Colonic mucosa (tissue), 4 donors: ENCODE measurements around the gene STX16. TPM values are rescaled to one million over a fixed set of nuclear protein-coding genes. Genes with fewer than 3 reads are reported as not detected.

ENCODE experiments used
- DNase-seq: peaks from one replicate; pipeline ENCODE4 v3.0.0-alpha.2; 2020
- H3K27ac ChIP-seq: fragments of 200-600 bp; one replicate; pipeline ENCODE4 v1.8.0; 2021
- H3K27me3 ChIP-seq: fragments of 200-600 bp; one replicate; pipeline ENCODE4 v1.8.0; 2021
- H3K36me3 ChIP-seq: fragments of 200-600 bp; one replicate; pipeline ENCODE4 v1.8.0; 2021
- H3K4me1 ChIP-seq: fragments of 200-600 bp; one replicate; pipeline ENCODE4 v1.8.0; 2021; ENCODE audit warnings: mild to moderate bottlenecking
- H3K4me3 ChIP-seq: fragments of 200-600 bp; one replicate; pipeline ENCODE4 v1.8.0; 2021
- H3K9ac ChIP-seq, 2 donors: one replicate each; pipeline ENCODE4 v1.7.0; 2013; ENCODE audit warnings: control low read depth in 2 of 2, low read depth in 2 of 2, low read length in 2 of 2
- H3K9me3 ChIP-seq: fragments of 200-600 bp; one replicate; pipeline ENCODE4 v1.8.0; 2021
- CTCF ChIP-seq: fragments of 200-600 bp; IDR thresholded peaks from one replicate; pipeline ENCODE4 v1.8.0; 2022; ENCODE audit warnings: antibody characterized with exemption, mild to moderate bottlenecking
- intact Hi-C: fragments of 100-400 bp; cut with DNase I; formaldehyde crosslinking; loops from one replicate; pipeline ENCODE4 v1.14.1; 2022
- total RNA-seq, 2 donors: library from RNA; stranded (reverse); fragmentation: NEBNext Ultra II Directional in 1 of 2; extraction: Animal tissue kit (Norgen Biotek cat#: 25700) in 1 of 2; gene quantifications; one replicate each; pipeline ENCODE4 v1.2.1, GENCODE V29; 2021
- donor health status: healthy.
- donor health status: DM: no; HTN: no; CAD: no.
- donor health status: DM: no; HTN: no; CAD: no.

Gene STX16
- total RNA-seq, 2 donors from 2014 or later = 36.3 to 38.3 TPM

GRCh38 chr20:58702161-58702510 is 51.1 kb downstream of the STX16 start:
- no peaks in the 10 kb centered on the region for H3K36me3 ChIP-seq
- H3K9ac ChIP-seq = no peak overlapping the region
- DNase-seq = no peak
- H3K27me3 ChIP-seq = no peaks in the 10 kb centered on the region
- H3K4me3 ChIP-seq = no peak overlapping the region
- H3K9me3 ChIP-seq = no peaks in the 10 kb centered on the region
- intact Hi-C loops = no loop called here
- no peak overlapping the region for H3K27ac ChIP-seq
- no peaks in the 10 kb centered on the region for H3K4me1 ChIP-seq
- TF ChIP-seq CTCF = no peak

DNA sequence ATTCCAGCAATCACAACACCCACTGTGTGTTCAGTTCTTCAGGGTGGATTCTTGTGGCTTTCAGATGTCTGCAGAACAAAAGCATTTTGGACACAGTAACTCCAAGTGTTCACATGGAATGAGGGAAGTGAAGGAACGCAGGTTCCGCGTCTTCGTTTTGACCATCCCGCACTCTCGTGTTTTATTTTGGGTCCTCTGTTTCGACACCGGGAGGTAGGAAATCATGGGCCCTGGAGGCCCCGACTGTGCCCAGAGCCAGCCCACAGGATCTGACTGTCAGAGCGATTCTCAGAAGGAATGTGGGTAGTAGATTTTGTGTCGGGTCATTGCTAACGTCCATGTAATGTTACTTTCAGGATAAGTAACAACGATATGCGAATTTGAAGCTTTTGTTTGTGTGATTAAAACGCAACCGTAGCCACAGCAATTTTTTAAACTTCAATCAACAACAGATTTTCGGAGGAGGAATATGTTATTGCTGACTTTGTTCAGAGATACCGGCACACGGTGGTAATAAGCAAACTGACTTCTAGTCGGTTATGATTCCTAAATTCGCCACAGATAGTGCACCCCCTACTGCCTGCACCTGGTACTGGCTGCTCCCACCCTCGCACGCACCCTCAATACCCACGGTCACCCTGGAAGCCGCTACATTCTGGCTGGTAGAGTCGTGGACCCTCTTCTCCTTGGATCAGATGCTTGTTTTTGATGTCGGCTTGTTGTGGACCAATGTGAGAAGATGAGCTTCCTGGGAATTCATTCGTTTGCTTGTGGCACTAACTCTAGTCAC is 52.0 kb downstream of the STX16 start:
- no peaks in the 10 kb centered on the region for H3K4me1 ChIP-seq
- no peaks in the 10 kb centered on the region for H3K36me3 ChIP-seq
- no peak for TF ChIP-seq CTCF
- no peak overlapping the region for H3K9ac ChIP-seq
- no peak for DNase-seq
- no peak overlapping the region for H3K27ac ChIP-seq
- H3K4me3 ChIP-seq = no peak overlapping the region
- H3K27me3 ChIP-seq = no peaks in the 10 kb centered on the region
- H3K9me3 ChIP-seq = no peaks in the 10 kb centered on the region
- intact Hi-C loops = no loop called here

DNA sequence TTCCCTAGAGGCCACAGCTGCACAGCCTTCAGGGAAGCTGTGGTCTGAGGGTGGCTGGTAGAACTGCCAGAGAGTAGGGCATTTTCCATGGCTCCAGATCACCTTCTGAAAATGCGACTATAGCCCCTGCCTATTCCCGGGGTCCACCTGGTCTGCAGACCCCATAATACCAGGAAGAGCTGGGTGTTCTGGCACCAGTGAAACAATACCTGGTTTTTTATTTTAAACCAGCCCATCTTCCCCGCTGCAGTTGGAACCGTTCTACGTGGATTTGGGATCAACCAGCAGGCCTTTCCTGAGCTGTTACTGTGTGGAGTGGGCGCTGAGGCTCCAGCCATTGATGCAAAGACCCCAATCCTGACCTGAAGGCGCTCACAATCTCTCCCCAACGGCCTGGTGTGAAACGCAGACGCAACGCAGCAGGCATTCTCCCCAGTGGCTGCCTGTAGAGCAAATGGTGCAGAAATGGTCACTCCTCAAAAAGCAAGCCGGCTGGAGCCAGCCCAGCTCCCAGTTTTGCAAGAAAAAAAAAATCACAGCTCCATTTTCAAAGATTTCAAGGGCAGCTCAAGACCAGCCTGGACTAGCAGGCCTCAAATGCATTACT is 52.8 kb downstream of the STX16 start:
- intact Hi-C loops = no loop called here
- no peak for TF ChIP-seq CTCF
- no peak overlapping the region for H3K9ac ChIP-seq

DNA sequence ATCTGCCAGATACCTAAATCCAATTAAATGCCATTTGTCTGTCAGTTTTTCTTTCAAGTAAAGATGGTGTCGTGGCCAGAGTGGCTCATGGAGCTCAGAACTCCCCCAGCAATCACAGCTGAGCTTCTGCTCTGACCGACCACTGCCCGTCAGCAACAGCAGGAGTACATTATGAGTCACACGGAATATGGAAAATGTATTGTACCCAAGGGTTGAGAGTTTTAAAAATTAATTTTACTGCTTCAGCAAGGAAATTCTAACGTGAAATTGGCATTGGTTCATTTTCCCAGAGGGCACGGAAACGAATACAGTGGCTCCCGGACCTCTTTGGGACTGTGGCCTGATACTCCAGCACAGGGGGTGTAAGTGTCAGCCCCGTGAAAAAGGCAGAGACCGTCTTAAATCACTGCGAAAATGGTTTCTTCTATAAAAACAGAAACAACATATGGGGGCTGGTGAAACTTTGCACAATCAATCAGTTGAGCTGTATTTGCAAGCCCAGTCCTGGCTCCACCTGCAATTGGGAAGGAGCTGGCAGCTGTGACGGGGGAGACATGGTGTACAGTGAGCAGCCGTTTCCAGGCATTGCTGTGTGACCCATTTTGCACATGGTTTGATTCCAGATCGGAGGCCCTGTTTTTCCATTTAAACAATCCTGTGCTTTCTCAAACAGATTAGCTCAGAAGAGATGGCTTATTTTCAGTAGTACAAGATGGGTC is 54.3 kb downstream of the STX16 start:
- no peak for TF ChIP-seq CTCF
- Histone ChIP-seq H3K9ac (no peak overlapping the region), H3K9me3 (no peaks in the 10 kb centered on the region), H3K4me1 (no peaks in the 10 kb centered on the region), H3K36me3 (no peaks in the 10 kb centered on the region), H3K27ac (no peak overlapping the region), H3K27me3 (no peaks in the 10 kb centered on the region), H3K4me3 (no peak overlapping the region)
- intact Hi-C loops = no loop called here
- peak; percentile 14 for DNase-seq

More for the DNA sequence above, 52.8 kb downstream of the STX16 start:
- peak; percentile 7 for DNase-seq
- Histone ChIP-seq H3K4me3 (no peak overlapping the region), H3K4me1 (no peaks in the 10 kb centered on the region), H3K36me3 (no peaks in the 10 kb centered on the region), H3K9me3 (no peaks in the 10 kb centered on the region), H3K27ac (no peak overlapping the region), H3K27me3 (no peaks in the 10 kb centered on the region)

- Histone ChIP-seq H3K27ac (no peak overlapping the region), H3K36me3 (no peaks in the 10 kb centered on the region), H3K4me3 (no peak overlapping the region), H3K27me3 (no peaks in the 10 kb centered on the region), H3K9me3 (no peaks in the 10 kb centered on the region), H3K9ac (no peak overlapping the region), H3K4me1 (no peaks in the 10 kb centered on the region)
- peak; percentile 10 for DNase-seq
- intact Hi-C loops = no loop called here
- no peak for TF ChIP-seq CTCF
Measured at GRCh38 chr20:58706150-58706892, 55.2 kb downstream of the STX16 start.
